K562 (cell line): Measurements from ENCODE around the gene KCNH2.

Source experiments
- CBX1 ChIP-seq: sonication (generic); IDR thresholded peaks from 2 replicates; pipeline ENCODE4 v1.6.1; 2016; ENCODE audit warnings: antibody characterized with exemption, low read depth, mild to moderate bottlenecking
- CEBPB ChIP-seq: fragments of 450-650 bp; IDR thresholded peaks from 2 replicates; pipeline ENCODE4 v1.6.1; 2016; ENCODE audit warnings: missing genetic modification characterization, missing compliant biosample characterization
- CTCF ChIP-seq, 3 experiments: IDR thresholded peaks in 2 of 3; conservative IDR thresholded peaks in 1 of 3; 2 replicates each; pipeline ENCODE4 v1.5.1; 2011 to 2012; ENCODE audit warnings: low read length in 3 of 3, mild to moderate bottlenecking in 3 of 3, control low read depth in 2 of 3, improper control_type of control experiment in 1 of 3, inconsistent platforms in 1 of 3, low read depth in 1 of 3, mixed read lengths in 1 of 3, moderate library complexity in 1 of 3; ENCODE audit not compliant: insufficient read depth in 2 of 3
- GATA2 ChIP-seq: sonication (generic); formaldehyde crosslinking; IDR thresholded peaks from 2 replicates; pipeline ENCODE4 v1.4.0; 2020; ENCODE audit warnings: mild to moderate bottlenecking, missing genetic modification reagents
- MYBL2 ChIP-seq, 2 experiments: fragments of 450-650 bp in 1 of 2; sonication (generic) in 1 of 2; formaldehyde crosslinking in 1 of 2; IDR thresholded peaks; 2 replicates each; pipeline versions ENCODE4 v1.6.1 to v1.8.1; 2017 to 2022; ENCODE audit warnings: borderline replicate concordance in 1 of 2, inconsistent platforms in 1 of 2, low read depth in 1 of 2, mild to moderate bottlenecking in 1 of 2, missing genetic modification reagents in 1 of 2, moderate library complexity in 1 of 2
- NR1H2 ChIP-seq: sonication (generic); formaldehyde crosslinking; IDR thresholded peaks from 2 replicates; pipeline ENCODE4 v1.4.0; 2020; ENCODE audit warnings: mild to moderate bottlenecking, missing genetic modification reagents
- POLR2A ChIP-seq: fragments of 450-650 bp; conservative IDR thresholded peaks from 2 replicates; pipeline ENCODE4 v1.6.1; 2016
- RBM17 ChIP-seq: fragments of 200-400 bp; formaldehyde crosslinking; IDR thresholded peaks from 2 replicates; pipeline ENCODE4 v1.6.1; 2017; ENCODE audit warnings: low read depth, mild to moderate bottlenecking, low read length, borderline replicate concordance
- SMAD3 ChIP-seq: fragments of 450-650 bp; formaldehyde crosslinking; conservative IDR thresholded peaks from 2 replicates; pipeline ENCODE4 v1.4.0; 2020; ENCODE audit warnings: mild to moderate bottlenecking
- SP1 ChIP-seq: sonication (generic); formaldehyde crosslinking; IDR thresholded peaks from 2 replicates; pipeline ENCODE4 v1.8.1; 2022; ENCODE audit warnings: mild to moderate bottlenecking, missing genetic modification reagents
- SUPT5H ChIP-seq: fragments of 450-650 bp; IDR thresholded peaks from 2 replicates; pipeline ENCODE4 v1.6.1; 2016
- TCF15 ChIP-seq: fragments of 250-450 bp; sonication (Bioruptor Pico); IDR thresholded peaks from 2 replicates; pipeline ENCODE4 v1.8.0; 2022; ENCODE audit warnings: moderate library complexity, mild to moderate bottlenecking, inconsistent platforms
- ZNF121 ChIP-seq: sonication (generic); formaldehyde crosslinking; conservative IDR thresholded peaks from 2 replicates; pipeline ENCODE4 v1.8.0; 2022; ENCODE audit warnings: missing genetic modification reagents
- ZNF217 ChIP-seq: sonication (generic); formaldehyde crosslinking; IDR thresholded peaks from 2 replicates; pipeline ENCODE4 v1.8.0; 2022; ENCODE audit warnings: mild to moderate bottlenecking, missing genetic modification reagents

- TF ChIP-seq NR1H2, result no peak
- no peak for TF ChIP-seq TCF15 (CRISPR knock-in tag)
- TF ChIP-seq CEBPB (tag), result no peak
- no peak for TF ChIP-seq GATA2
- no peak for TF ChIP-seq SMAD3 (CRISPR knock-in tag)
- TF ChIP-seq SUPT5H, result no peak
- peak; percentile 89 to 94 (median 93) for TF ChIP-seq CTCF (IDR thresholded peaks at IDR 0.05 in 2 of 3, conservative IDR thresholded peaks at IDR 0.05 in 1 of 3; ENCODE audit: insufficient read depth in 2 of 3, low read depth in 1 of 3, low read length in 3 of 3)
- TF ChIP-seq ZNF121 (CRISPR knock-in tag), result no peak
- TF ChIP-seq RBM17, result no peak
- TF ChIP-seq MYBL2 (IDR thresholded peaks at IDR 0.05; ENCODE audit: low read depth), result no peak
- TF ChIP-seq MYBL2 (CRISPR knock-in tag; IDR thresholded peaks at IDR 0.05; ENCODE audit: borderline replicate concordance), result no peak
- TF ChIP-seq SP1 (CRISPR knock-in tag), result no peak
- TF ChIP-seq CBX1, result no peak
- no peak for TF ChIP-seq POLR2A
- no peak for TF ChIP-seq ZNF217 (CRISPR knock-in tag)
These were observed 12.1 kb downstream of the KCNH2 start for GRCh38 chr7:150966002-150966401.
